ENCODE measurements around the gene HOXD11.

DNA sequence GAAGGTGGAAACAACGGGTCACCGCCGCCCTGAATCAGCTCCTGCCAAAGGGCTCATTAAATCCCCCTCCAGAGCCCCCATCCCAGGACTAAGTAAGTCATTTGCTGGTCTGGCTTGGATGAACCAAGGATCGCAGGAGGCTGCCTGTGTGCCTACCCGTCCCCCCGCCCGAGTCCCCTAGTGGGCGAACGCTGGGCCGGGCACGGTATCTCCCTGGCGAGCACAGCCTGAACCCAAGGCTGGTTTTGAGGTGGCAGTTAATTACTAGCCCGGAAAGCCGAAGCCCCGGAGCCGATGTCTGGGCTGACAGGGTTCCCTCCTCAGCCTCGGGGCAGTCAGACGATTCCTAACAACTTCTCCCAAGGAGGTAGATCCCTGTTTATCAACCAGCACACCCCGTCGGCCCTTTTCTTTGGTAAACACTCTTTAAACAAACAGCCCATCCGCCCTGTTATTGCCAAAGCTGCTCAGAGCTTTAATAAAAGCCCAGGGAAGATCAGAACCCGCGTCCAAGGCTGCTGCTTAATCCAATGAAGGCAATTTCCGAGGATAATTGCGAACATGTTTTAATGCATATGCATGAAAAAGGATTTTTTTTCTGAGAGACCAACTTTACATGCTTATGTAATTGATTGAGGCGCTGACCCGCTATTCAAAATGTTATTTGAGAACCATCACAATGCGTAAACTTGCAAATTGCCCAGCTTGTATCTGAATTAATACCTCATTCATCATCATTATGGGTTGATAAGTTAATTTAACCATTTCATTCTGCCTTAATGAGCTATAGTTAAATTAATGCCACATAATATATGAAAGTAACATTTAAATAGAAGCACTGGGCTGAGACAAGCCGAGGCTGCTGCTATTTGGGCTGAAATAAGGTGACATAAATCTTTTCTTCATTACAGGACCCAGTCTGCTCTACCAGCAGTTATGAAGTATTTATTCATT lies 33.9 kb upstream of the HOXD11 start:
- TF ChIP-seq CTCF (IDR thresholded peaks at IDR 0.05) (no peak), POLR2A (IDR thresholded peaks at IDR 0.05) (no peak)

Measured in body of pancreas (tissue), 4 donors.